ENCODE data around the gene ALS2CL. TPM values are rescaled to one million over a fixed set of nuclear protein-coding genes. Genes with fewer than 3 reads are reported as not detected.

The ALS2CL gene
- total and polyA plus RNA-seq, 2 donors (not counting 3 experiments of a cell fraction or from before 2014, with no cell fraction given) = 7.8 to 10.1 TPM

- Histone ChIP-seq H3K9ac (replicated peaks; ENCODE audit: extremely low read depth, insufficient read depth, low read length) (peak overlapping the region; percentile 14), H3K79me2 (ENCODE audit: control insufficient read depth, insufficient read depth, low read length) (no peaks in the 10 kb centered on the region), H3K4me1 (ENCODE audit: control insufficient read depth, extremely low read depth, insufficient read depth, low read length) (peaks cover 22% of the 10 kb centered on the region), H3K27me3 (ENCODE audit: control insufficient read depth in 2 of 2, insufficient read depth in 2 of 2, low read length in 2 of 2) (no peaks in the 10 kb centered on the region), H2AFZ (ENCODE audit: low read depth, low read length) (peak overlapping the region; percentile 36), H3K9me3 (replicated peaks; ENCODE audit: control insufficient read depth, insufficient read depth, low read length) (no peaks in the 10 kb centered on the region), H3K4me2 (ENCODE audit: insufficient read depth, low read length) (no peak overlapping the region), H3K9me1 (replicated peaks; ENCODE audit: control insufficient read depth, extremely low read depth, insufficient read depth, low read length) (no peaks in the 10 kb centered on the region), H4K20me1 (replicated peaks; ENCODE audit: control insufficient read depth, extremely low read depth, insufficient read depth, low read length) (no peaks in the 10 kb centered on the region), H3K27ac (ENCODE audit: insufficient read depth, low read depth, low read length) (peak overlapping the region; percentile 64), H3K36me3 (ENCODE audit: control insufficient read depth in 2 of 2, extremely low read depth in 1 of 2, insufficient read depth in 2 of 2, low read length in 2 of 2) (no peaks in the 10 kb centered on the region), H3K4me3 (replicated peaks in 1 of 3; ENCODE audit: insufficient read depth in 1 of 3, low read depth in 1 of 3, low read length in 3 of 3) (no peak overlapping the region)
- TF ChIP-seq EZH2 (IDR thresholded peaks at IDR 0.05; ENCODE audit: borderline replicate concordance, low read depth, low read length, severe bottlenecking) = no peak
- peak; percentile 44 for TF ChIP-seq FOS (IDR thresholded peaks at IDR 0.05; ENCODE audit: borderline replicate concordance, insufficient read depth, low read length)
- TF ChIP-seq POLR2A (IDR thresholded peaks at IDR 0.05; ENCODE audit: low read depth, low read length) = peak; percentile 28
- peak; percentile 55 for TF ChIP-seq GATA2 (IDR thresholded peaks at IDR 0.05; ENCODE audit: insufficient read depth, insufficient read length, low read depth, low read length)
- peak; percentile 86 for TF ChIP-seq MAX (IDR thresholded peaks at IDR 0.05; ENCODE audit: insufficient read depth, insufficient read length)
- peak; percentile 75 for TF ChIP-seq MYC (IDR thresholded peaks at IDR 0.05; ENCODE audit: low read depth, low read length)
- TF ChIP-seq CTCF (IDR thresholded peaks at IDR 0.05; ENCODE audit: extremely low read depth in 1 of 2, insufficient read depth in 1 of 2, low read depth in 1 of 2, low read length in 2 of 2) = peak; percentile 26 to 27
- peak; percentile 59 for TF ChIP-seq JUN (IDR thresholded peaks at IDR 0.05; ENCODE audit: borderline replicate concordance, insufficient read depth, insufficient read length, low read depth)
- TF ChIP-seq POLR2AphosphoS5 (IDR thresholded peaks at IDR 0.05; ENCODE audit: insufficient read depth, low read depth, low read length) = peak; percentile 84
- peak; percentile 99 for FAIRE-seq
- dilution Hi-C loops (cut with MboI; ENCODE audit: extremely low pct_ligation_motif_present, low sequenced_read_pairs) = no loop called here
- CTCF ChIA-PET = interaction anchor here (0.8 to 2.9 kb wide), 10 partner anchors 10 to 214 kb away, joined by 3 to 18 read pairs (median 4); partner anchors contain the start of gene PRSS50
- BruUV-seq (replicated peaks) = no TSS peak
- intact Hi-C loops (cut with micrococcal nuclease) = loop anchor here (2.0 kb wide), 1 partner anchor 65 kb away; no protein-coding TSS in a partner anchor
- POLR2A ChIA-PET = interaction anchor here (0.7 kb wide), 1 partner anchor 624 kb away, joined by 3 read pairs; no protein-coding TSS in a partner anchor
- peak; percentile 86 for DNase-seq (ENCODE audit: low read depth, low spot score)
Observed at GRCh38 chr3:46695177-46695961, 1.9 kb upstream of the ALS2CL start.

Data from endothelial cell of umbilical vein (primary cell).